Measurements from ENCODE around the gene LIX1. TPM values are rescaled to one million over a fixed set of nuclear protein-coding genes. Genes with fewer than 3 reads are reported as not detected.
A peak's percentile ranks its signal among the peaks of the same experiment; 100 is the strongest.

Gene LIX1
- total and polyA plus RNA-seq, 5 donors from 2014 or later, result not detected

DNA sequence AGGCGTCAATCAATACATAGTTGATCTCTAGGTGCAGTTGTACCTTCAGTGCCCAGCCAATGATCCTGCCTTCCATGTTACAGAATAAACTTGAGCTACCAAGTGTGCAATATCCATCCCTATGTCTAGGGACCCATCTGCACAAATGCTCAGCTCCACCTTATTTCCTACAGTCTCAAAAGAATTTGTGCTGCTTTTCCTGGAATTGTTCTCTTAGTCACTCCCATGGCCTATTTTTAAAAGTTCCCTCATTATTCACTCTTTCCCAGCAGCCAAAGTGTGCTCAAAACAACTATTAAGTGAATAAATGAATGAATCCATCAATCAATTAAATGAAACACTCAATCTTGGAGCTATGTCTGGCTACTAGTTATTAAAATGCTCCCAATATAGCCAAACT is 14.7 kb downstream of the LIX1 start:
- Mint-ChIP-seq H3K36me3 (no peaks in the 10 kb centered on the region), H3K9me3 (peaks cover 0 to 2% (median 0%) of the 10 kb centered on the region in 7 donors), H3K27ac (no peak overlapping the region), H3K27me3 (peaks cover 24% of the 10 kb centered on the region), H3K4me3 (no peak overlapping the region), H3K4me1 (peaks cover 0 to 3% (median 0%) of the 10 kb centered on the region in 4 donors)
- Histone ChIP-seq H3K9me3 (ENCODE audit: control insufficient read depth in 2 of 2, low read length in 2 of 2) (no peaks in the 10 kb centered on the region), H3K27ac (ENCODE audit: insufficient read depth, low read length, poor library complexity, severe bottlenecking) (no peak overlapping the region), H3K4me1 (ENCODE audit: control insufficient read depth, insufficient read depth, low read length, poor library complexity, severe bottlenecking) (no peaks in the 10 kb centered on the region), H3K4me3 (ENCODE audit: low read depth, low read length) (no peak overlapping the region), H3K27me3 (ENCODE audit: control insufficient read depth, insufficient read depth, low read length) (peaks cover 11% of the 10 kb centered on the region), H3K36me3 (ENCODE audit: control insufficient read depth, insufficient read depth, low read length) (no peaks in the 10 kb centered on the region)
- DNase-seq (no peak), ATAC-seq (ENCODE audit: low read depth in 2 of 2) (no peak)

DNA sequence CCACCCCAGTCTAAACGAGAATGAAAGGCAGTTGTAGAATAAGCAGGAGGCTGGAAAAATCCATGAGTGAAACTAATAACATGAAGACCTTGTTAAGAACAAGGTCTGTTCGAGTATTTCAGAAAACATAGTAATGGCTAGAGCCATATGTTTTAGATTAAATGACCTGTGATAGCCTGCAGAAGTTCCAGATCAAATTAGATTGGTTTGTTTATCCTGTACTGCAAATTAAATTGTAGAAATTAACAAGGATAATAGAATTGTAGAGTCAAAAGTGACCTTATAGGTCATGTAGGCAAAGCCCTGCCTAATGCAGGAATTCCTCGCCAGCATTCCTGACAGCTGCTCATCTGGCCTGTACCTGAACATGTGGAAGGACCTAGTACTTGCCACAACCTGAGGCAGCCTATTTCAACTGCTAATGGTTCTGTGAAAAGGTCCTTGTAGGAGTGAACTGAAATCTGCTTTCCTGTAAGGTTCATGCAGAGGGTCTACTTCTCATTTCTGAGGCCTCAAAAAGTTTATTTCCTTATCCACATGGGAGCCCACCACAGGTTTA is 17.2 kb downstream of the LIX1 start:
- Mint-ChIP-seq H3K27me3 (peaks cover 24% of the 10 kb centered on the region), H3K36me3 (no peaks in the 10 kb centered on the region), H3K4me3 (no peak overlapping the region), H3K9me3 (peaks cover 0 to 2% (median 0%) of the 10 kb centered on the region in 7 donors), H3K4me1 (peaks cover 0 to 3% (median 0%) of the 10 kb centered on the region in 4 donors), H3K27ac (no peak overlapping the region)
- DNase-seq, result no peak
- no peak for ATAC-seq (ENCODE audit: low read depth in 2 of 2)
- Histone ChIP-seq H3K9me3 (ENCODE audit: control insufficient read depth in 2 of 2, low read length in 2 of 2) (no peaks in the 10 kb centered on the region), H3K4me1 (ENCODE audit: control insufficient read depth, insufficient read depth, low read length, poor library complexity, severe bottlenecking) (no peaks in the 10 kb centered on the region), H3K36me3 (ENCODE audit: control insufficient read depth, insufficient read depth, low read length) (no peaks in the 10 kb centered on the region), H3K27ac (ENCODE audit: insufficient read depth, low read length, poor library complexity, severe bottlenecking) (no peak overlapping the region), H3K27me3 (ENCODE audit: control insufficient read depth, insufficient read depth, low read length) (peaks cover 21% of the 10 kb centered on the region), H3K4me3 (ENCODE audit: low read depth, low read length) (no peak overlapping the region)

DNA sequence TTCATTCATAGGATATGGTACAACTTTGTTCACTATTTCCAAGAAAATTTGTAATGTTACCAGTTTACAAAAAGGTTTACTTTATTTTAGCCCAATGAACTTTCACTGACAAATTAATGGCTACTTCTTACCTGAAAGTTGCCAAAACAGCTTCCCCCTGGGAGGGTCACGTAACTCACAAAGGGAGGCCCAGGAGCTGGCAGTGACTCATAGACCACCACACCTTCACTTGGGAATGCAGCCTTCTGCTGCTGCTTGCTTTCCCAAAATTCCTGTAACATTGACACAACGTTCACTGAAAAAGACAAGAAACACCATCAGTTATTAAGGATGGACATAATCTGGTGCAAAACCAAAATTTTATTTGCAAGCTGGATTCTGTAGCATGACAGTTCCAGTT is 18.1 kb downstream of the LIX1 start:
- no peak for ATAC-seq (ENCODE audit: low read depth in 2 of 2)
- H3K4me1 Mint-ChIP-seq, result peaks cover 0 to 3% (median 0%) of the 10 kb centered on the region in 4 donors
- no peak overlapping the region for H3K27ac ChIP-seq (ENCODE audit: insufficient read depth, low read length, poor library complexity, severe bottlenecking)
- H3K9me3 ChIP-seq (ENCODE audit: control insufficient read depth in 2 of 2, low read length in 2 of 2), result no peaks in the 10 kb centered on the region
- no peak overlapping the region for H3K4me3 Mint-ChIP-seq
- no peaks in the 10 kb centered on the region for H3K36me3 Mint-ChIP-seq
- peaks cover 0 to 2% (median 0%) of the 10 kb centered on the region in 7 donors for H3K9me3 Mint-ChIP-seq
- no peak overlapping the region for H3K4me3 ChIP-seq (ENCODE audit: low read depth, low read length)
- H3K27ac Mint-ChIP-seq, result no peak overlapping the region
- H3K4me1 ChIP-seq (ENCODE audit: control insufficient read depth, insufficient read depth, low read length, poor library complexity, severe bottlenecking), result no peaks in the 10 kb centered on the region
- H3K27me3 ChIP-seq (ENCODE audit: control insufficient read depth, insufficient read depth, low read length), result peaks cover 23% of the 10 kb centered on the region
- no peaks in the 10 kb centered on the region for H3K36me3 ChIP-seq (ENCODE audit: control insufficient read depth, insufficient read depth, low read length)
- H3K27me3 Mint-ChIP-seq, result peaks cover 21% of the 10 kb centered on the region
- no peak for DNase-seq

DNA sequence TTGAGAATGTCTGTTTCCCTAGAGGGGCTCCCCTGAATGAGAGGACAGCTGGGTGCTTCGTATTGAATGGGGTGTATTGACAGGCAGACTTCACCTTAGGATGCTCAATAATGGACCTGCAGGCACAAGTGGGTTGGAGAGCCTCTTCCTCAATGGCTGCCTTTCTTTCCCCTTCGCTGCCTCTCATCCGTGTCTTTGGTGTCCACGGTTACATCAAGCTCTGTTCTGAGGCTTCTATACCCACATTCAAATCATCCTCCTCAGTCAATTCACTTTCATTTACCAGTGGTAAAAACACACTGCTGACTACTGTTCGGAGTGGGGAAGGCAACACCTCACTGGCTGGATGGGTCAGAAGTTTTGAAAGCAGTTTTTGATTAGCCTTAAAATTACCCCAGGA is 20.6 kb downstream of the LIX1 start:
- Histone ChIP-seq H3K27me3 (ENCODE audit: control insufficient read depth, insufficient read depth, low read length) (peaks cover 24% of the 10 kb centered on the region), H3K9me3 (ENCODE audit: control insufficient read depth in 2 of 2, low read length in 2 of 2) (no peaks in the 10 kb centered on the region), H3K4me1 (ENCODE audit: control insufficient read depth, insufficient read depth, low read length, poor library complexity, severe bottlenecking) (no peaks in the 10 kb centered on the region), H3K4me3 (ENCODE audit: low read depth, low read length) (no peak overlapping the region), H3K36me3 (ENCODE audit: control insufficient read depth, insufficient read depth, low read length) (no peaks in the 10 kb centered on the region), H3K27ac (ENCODE audit: insufficient read depth, low read length, poor library complexity, severe bottlenecking) (no peak overlapping the region)
- Mint-ChIP-seq H3K27ac (no peak overlapping the region), H3K36me3 (no peaks in the 10 kb centered on the region), H3K4me1 (no peaks in the 10 kb centered on the region), H3K27me3 (peaks cover 14% of the 10 kb centered on the region), H3K4me3 (no peak overlapping the region), H3K9me3 (peaks cover 0 to under 1% (median 0%) of the 10 kb centered on the region in 7 donors)
- ATAC-seq (ENCODE audit: low read depth in 2 of 2) (no peak), DNase-seq (no peak)

DNA sequence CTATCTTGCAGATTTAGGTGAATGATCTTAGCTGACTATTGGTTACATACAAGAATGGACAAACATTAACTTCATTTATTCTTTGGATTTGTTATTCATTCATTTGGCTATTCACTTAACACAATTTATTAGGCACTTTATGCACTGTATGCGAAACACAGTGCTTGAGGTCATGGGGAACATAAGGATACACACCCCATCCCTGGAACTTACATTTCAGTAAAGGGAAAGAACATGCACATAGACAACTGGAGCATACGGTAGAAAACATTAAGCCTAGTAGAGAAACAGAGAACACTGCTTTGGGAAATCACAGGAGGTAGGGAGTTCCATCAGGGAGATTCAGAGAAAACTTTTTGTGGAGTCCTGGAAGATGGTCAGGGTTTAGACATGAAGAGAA is 22.2 kb downstream of the LIX1 start:
- DNase-seq (no peak), ATAC-seq (ENCODE audit: low read depth in 2 of 2) (no peak)
- H3K36me3 ChIP-seq (ENCODE audit: control insufficient read depth, insufficient read depth, low read length), result no peaks in the 10 kb centered on the region
- Mint-ChIP-seq H3K27me3 (peaks cover 14% of the 10 kb centered on the region), H3K4me3 (no peak overlapping the region), H3K4me1 (no peaks in the 10 kb centered on the region), H3K27ac (no peak overlapping the region), H3K36me3 (no peaks in the 10 kb centered on the region), H3K9me3 (no peaks in the 10 kb centered on the region)
- H3K9me3 ChIP-seq (ENCODE audit: control insufficient read depth in 2 of 2, low read length in 2 of 2), result no peaks in the 10 kb centered on the region
- peaks cover 24% of the 10 kb centered on the region for H3K27me3 ChIP-seq (ENCODE audit: control insufficient read depth, insufficient read depth, low read length)
- no peak overlapping the region for H3K27ac ChIP-seq (ENCODE audit: insufficient read depth, low read length, poor library complexity, severe bottlenecking)
- H3K4me3 ChIP-seq (ENCODE audit: low read depth, low read length), result no peak overlapping the region
- no peaks in the 10 kb centered on the region for H3K4me1 ChIP-seq (ENCODE audit: control insufficient read depth, insufficient read depth, low read length, poor library complexity, severe bottlenecking)

DNA sequence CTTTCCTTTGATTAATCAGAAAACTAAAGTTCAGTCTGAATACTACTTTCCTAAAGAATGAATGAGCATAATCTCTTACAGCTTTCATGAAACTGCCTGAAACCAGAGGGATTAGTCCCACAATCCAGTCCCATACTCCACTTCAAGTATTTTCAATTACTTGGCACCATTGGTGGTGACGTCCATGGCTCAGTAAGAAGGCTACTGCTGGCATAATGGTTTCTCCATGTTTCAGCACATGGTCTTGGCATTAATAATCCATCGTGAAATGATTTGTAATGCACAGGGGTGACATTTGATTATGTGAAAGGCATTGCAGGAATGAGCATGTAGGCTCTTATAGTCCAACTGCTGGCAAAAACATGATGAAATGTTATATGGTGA is 23.4 kb downstream of the LIX1 start:
- H3K27ac ChIP-seq (ENCODE audit: insufficient read depth, low read length, poor library complexity, severe bottlenecking), result no peak overlapping the region
- ATAC-seq (ENCODE audit: low read depth in 2 of 2), result no peak

DNA sequence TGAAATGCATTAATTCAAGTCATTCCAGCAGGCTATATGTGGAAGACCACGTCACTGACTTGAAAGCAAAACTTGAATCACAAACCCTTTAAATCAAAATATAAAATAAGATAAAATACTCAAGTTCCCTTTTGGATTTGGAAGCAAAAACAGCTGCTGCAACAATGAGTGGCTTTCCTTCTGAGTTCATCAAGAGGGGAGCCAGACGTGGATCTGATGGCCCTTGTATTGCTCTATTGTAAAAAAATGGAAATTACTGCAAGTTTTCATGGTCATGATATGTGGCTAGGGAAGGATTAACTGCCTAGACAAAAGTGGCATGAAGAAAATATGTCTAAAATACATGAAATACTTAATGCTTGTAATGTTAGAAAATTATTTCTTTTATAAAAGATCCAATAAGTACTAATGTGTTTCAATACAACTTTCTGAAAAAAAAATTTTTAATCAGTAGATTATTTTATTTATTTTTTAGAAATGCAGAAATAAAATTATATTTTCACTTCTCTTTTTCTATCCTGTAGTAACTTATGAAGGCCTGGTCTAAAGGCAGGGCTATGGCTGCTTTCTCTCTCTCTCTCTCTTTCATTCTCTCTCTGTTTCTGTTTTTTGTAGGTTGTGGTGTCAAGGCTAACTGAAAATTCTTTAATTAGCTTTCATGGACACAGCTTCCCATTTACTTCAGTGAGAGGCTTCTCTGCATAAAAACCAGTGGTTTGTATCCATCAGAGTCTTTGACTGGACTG is 24.0 kb downstream of the LIX1 start:
- no peaks in the 10 kb centered on the region for H3K36me3 ChIP-seq (ENCODE audit: control insufficient read depth, insufficient read depth, low read length)
- Mint-ChIP-seq H3K27me3 (peaks cover 18% of the 10 kb centered on the region), H3K4me1 (no peaks in the 10 kb centered on the region), H3K36me3 (no peaks in the 10 kb centered on the region), H3K27ac (no peak overlapping the region), H3K9me3 (no peaks in the 10 kb centered on the region), H3K4me3 (no peak overlapping the region)
- no peak overlapping the region for H3K4me3 ChIP-seq (ENCODE audit: low read depth, low read length)
- no peaks in the 10 kb centered on the region for H3K4me1 ChIP-seq (ENCODE audit: control insufficient read depth, insufficient read depth, low read length, poor library complexity, severe bottlenecking)
- no peak overlapping the region for H3K27ac ChIP-seq (ENCODE audit: insufficient read depth, low read length, poor library complexity, severe bottlenecking)
- ATAC-seq (ENCODE audit: low read depth in 2 of 2) (no peak), DNase-seq (no peak)
- H3K27me3 ChIP-seq (ENCODE audit: control insufficient read depth, insufficient read depth, low read length), result peaks cover 20% of the 10 kb centered on the region
- H3K9me3 ChIP-seq (ENCODE audit: control insufficient read depth in 2 of 2, low read length in 2 of 2), result no peaks in the 10 kb centered on the region

More for the DNA sequence above, 23.4 kb downstream of the LIX1 start:
- Mint-ChIP-seq H3K4me3 (no peak overlapping the region), H3K9me3 (no peaks in the 10 kb centered on the region), H3K27ac (peak overlapping the region in 1 of 3 donors; percentile 21), H3K27me3 (peaks cover 18% of the 10 kb centered on the region), H3K4me1 (no peaks in the 10 kb centered on the region), H3K36me3 (no peaks in the 10 kb centered on the region)
- no peaks in the 10 kb centered on the region for H3K9me3 ChIP-seq (ENCODE audit: control insufficient read depth in 2 of 2, low read length in 2 of 2)
- no peak overlapping the region for H3K4me3 ChIP-seq (ENCODE audit: low read depth, low read length)
- no peak for DNase-seq
- peaks cover 22% of the 10 kb centered on the region for H3K27me3 ChIP-seq (ENCODE audit: control insufficient read depth, insufficient read depth, low read length)
- no peaks in the 10 kb centered on the region for H3K4me1 ChIP-seq (ENCODE audit: control insufficient read depth, insufficient read depth, low read length, poor library complexity, severe bottlenecking)
- no peaks in the 10 kb centered on the region for H3K36me3 ChIP-seq (ENCODE audit: control insufficient read depth, insufficient read depth, low read length)

DNA sequence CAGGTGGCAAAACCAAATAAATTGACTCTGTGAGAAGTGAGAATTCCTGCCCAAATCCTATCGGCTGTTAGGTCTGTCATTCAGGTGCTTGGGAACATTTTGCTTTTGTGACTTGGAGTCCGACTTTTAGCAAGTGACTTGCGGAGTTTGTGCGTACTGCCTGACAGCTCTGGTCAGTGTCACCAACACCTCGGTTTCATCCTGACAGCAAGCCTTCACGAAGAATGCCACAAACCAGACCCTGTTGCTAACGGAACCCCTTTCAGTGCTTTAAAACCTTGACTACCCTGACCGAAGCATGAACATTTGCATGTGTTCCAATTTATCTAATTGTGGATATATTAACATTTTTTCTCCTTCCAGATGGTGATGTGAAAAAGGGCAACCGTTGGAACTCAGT is 26.5 kb downstream of the LIX1 start:
- ATAC-seq (ENCODE audit: low read depth in 2 of 2) (no peak), DNase-seq (no peak)
- Histone ChIP-seq H3K4me1 (ENCODE audit: control insufficient read depth, insufficient read depth, low read length, poor library complexity, severe bottlenecking) (no peaks in the 10 kb centered on the region), H3K27ac (ENCODE audit: insufficient read depth, low read length, poor library complexity, severe bottlenecking) (no peak overlapping the region), H3K9me3 (ENCODE audit: control insufficient read depth in 2 of 2, low read length in 2 of 2) (no peaks in the 10 kb centered on the region), H3K4me3 (ENCODE audit: low read depth, low read length) (no peak overlapping the region), H3K36me3 (ENCODE audit: control insufficient read depth, insufficient read depth, low read length) (no peaks in the 10 kb centered on the region), H3K27me3 (ENCODE audit: control insufficient read depth, insufficient read depth, low read length) (peaks cover 10% of the 10 kb centered on the region)
- peaks cover 18% of the 10 kb centered on the region for H3K27me3 Mint-ChIP-seq
- no peaks in the 10 kb centered on the region for H3K9me3 Mint-ChIP-seq
- H3K36me3 Mint-ChIP-seq, result no peaks in the 10 kb centered on the region
- peaks cover 0 to 11% (median 4%) of the 10 kb centered on the region in 4 donors for H3K4me1 Mint-ChIP-seq
- no peak overlapping the region for H3K27ac Mint-ChIP-seq
- H3K4me3 Mint-ChIP-seq, result no peak overlapping the region
